ENCODE results near the gene BACE1. TPM values are rescaled to one million over a fixed set of nuclear protein-coding genes. Genes with fewer than 3 reads are reported as not detected.

Gene BACE1
- total and polyA plus RNA-seq, 2 experiments from 2014 or later: 2.4 to 7.2 TPM

GRCh38 chr11:117292616-117293015, 23.4 kb downstream of the BACE1 start:
- Mint-ChIP-seq H3K27me3 (ENCODE audit: insufficient read depth, low read depth, poor library complexity) (peaks cover 12% of the 10 kb centered on the region), H3K4me1 (no peaks in the 10 kb centered on the region), H3K9me3 (no peaks in the 10 kb centered on the region), H3K36me3 (ENCODE audit: low read depth) (peaks cover 19% of the 10 kb centered on the region), H3K4me3 (no peak overlapping the region), H3K27ac (no peak overlapping the region)
- H3K27me3 ChIP-seq (ENCODE audit: insufficient read depth): no peaks in the 10 kb centered on the region
- no peak overlapping the region for H3K4me3 ChIP-seq
- ATAC-seq (no peak), DNase-seq (ENCODE audit: low spot score) (no peak)
- no peak overlapping the region for H3K27ac ChIP-seq (ENCODE audit: low read depth)
- H3K9me2 ChIP-seq (ENCODE audit: insufficient read depth): no peaks in the 10 kb centered on the region
- no peaks in the 10 kb centered on the region; the same call in 1 of the 2 replicates for H4K20me1 ChIP-seq (replicated peaks; ENCODE audit: insufficient read depth)
- no peak overlapping the region for H2AFZ ChIP-seq
- no peaks in the 10 kb centered on the region for H3K4me1 ChIP-seq (ENCODE audit: insufficient read depth)
- no peaks in the 10 kb centered on the region for H3K79me2 ChIP-seq (replicated peaks; ENCODE audit: insufficient read depth)
- H3K4me2 ChIP-seq: no peak overlapping the region
- TF ChIP-seq ETS1 (IDR thresholded peaks at IDR 0.05) (no peak), EZH2 (IDR thresholded peaks at IDR 0.05; ENCODE audit: low read depth, unreplicated experiment) (no peak), ZNF114 (CRISPR knock-in tag; IDR thresholded peaks at IDR 0.05) (no peak)
- no peaks in the 10 kb centered on the region for H3F3A ChIP-seq (replicated peaks; ENCODE audit: low read depth)
- no peaks in the 10 kb centered on the region for H3K36me3 ChIP-seq (ENCODE audit: insufficient read depth)

- no peaks in the 10 kb centered on the region for H4K20me1 ChIP-seq (replicated peaks; ENCODE audit: insufficient read depth)
- no peak within 1 kb of the TSS for H3K4me2 ChIP-seq
- H3K4me3 ChIP-seq: no peak within 1 kb of the TSS
- Mint-ChIP-seq H3K4me1 (no peaks in the 10 kb centered on the region), H3K27ac (no peak within 1 kb of the TSS), H3K4me3 (no peak within 1 kb of the TSS), H3K27me3 (ENCODE audit: insufficient read depth, low read depth, poor library complexity) (peaks cover 7% of the 10 kb centered on the region), H3K9me3 (no peaks in the 10 kb centered on the region), H3K36me3 (ENCODE audit: low read depth) (peaks cover 19% of the 10 kb centered on the region)
- no peak for TF ChIP-seq ZNF462 (CRISPR knock-in tag; IDR thresholded peaks at IDR 0.05)
- TF ChIP-seq STAT1 (IDR thresholded peaks at IDR 0.05; ENCODE audit: unreplicated experiment): no peak
- no peak for TF ChIP-seq CREB1 (CRISPR knock-in tag; IDR thresholded peaks at IDR 0.05; ENCODE audit: low read depth)
- TF ChIP-seq REST (IDR thresholded peaks at IDR 0.05; ENCODE audit: unreplicated experiment): no peak
- TF ChIP-seq EZH2 (IDR thresholded peaks at IDR 0.05; ENCODE audit: low read depth, unreplicated experiment): no peak
- no peaks in the 10 kb centered on the region for H3F3A ChIP-seq (replicated peaks; ENCODE audit: low read depth)
- no peak within 1 kb of the TSS for H2AFZ ChIP-seq
- H3K36me3 ChIP-seq (ENCODE audit: insufficient read depth): no peaks in the 10 kb centered on the region
- no peak within 1 kb of the TSS for H3K27ac ChIP-seq (ENCODE audit: low read depth)
- no peak for ATAC-seq
- H3K27me3 ChIP-seq (ENCODE audit: insufficient read depth): no peaks in the 10 kb centered on the region
- no peaks in the 10 kb centered on the region for H3K4me1 ChIP-seq (ENCODE audit: insufficient read depth)
- DNase-seq (ENCODE audit: low spot score): no peak
- H3K79me2 ChIP-seq (replicated peaks; ENCODE audit: insufficient read depth): no peaks in the 10 kb centered on the region
- H3K9me2 ChIP-seq (ENCODE audit: insufficient read depth): no peaks in the 10 kb centered on the region
Measured at GRCh38 chr11:117290809-117291396, 25.2 kb downstream of the BACE1 start, which contains the start of gene BACE1-AS. BACE1-AS (plus strand) TSS chr11:117291346.

Data from GM23338 (cell line).